Activated CD8-positive, alpha-beta memory T cell treated with anti-CD3 and anti-CD28 coated beads, Interleukin-2, amount 50 U/mL, for 1 hour (primary cell): ENCODE measurements around the gene NFIB.

Source experiments
- DNase-seq: peaks from one replicate; pipeline ENCODE4 v3.0.0-alpha.2; 2020; ENCODE audit errors: extremely low read depth

Gene NFIB

DNA sequence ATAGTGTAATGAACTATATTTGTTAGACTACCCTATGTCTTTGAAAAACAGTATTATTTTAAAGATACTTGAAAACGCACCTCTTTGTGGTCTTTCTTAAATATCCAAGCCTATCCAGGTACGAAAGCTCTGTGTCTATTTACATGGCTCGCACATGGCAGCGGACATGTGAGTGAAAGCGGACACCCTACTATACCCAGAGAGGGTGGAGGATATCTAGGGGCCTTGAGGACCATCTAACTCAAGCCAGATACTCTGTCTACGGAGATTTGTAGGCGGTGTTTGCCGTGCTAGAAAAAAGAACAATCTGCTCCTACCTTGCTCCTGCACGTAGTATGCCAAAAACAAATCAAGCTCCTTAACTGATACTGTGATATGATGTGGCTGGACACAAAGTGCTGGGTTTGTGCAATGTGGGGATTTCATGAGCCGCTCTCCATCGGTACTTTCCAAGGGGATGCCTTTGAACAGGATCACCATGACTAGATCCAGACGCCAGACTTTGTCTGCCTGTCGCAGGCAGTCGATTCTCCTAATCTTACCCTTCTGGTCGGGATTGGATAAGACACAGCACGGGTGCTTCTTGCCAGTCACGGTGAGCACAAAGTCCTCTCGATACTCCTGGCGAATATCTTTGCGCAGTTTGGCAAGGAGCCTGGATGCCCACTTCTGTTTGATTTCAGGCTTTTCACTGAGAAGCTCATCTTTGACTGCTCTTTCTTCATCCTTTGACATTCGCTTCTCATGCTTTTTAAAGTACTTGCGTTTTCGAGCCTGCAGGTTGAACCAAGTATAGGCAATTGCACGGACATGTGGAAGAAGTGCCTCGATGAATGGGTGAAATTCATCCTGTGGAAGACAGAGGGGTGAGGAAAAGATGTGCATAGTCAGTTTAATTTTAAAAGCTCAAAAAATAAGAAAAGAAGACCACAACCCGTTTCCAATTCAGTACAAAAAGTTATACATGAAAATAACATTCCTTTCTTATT, 7.0 kb downstream of the NFIB start:
- DNase-seq, result no peak

- DNase-seq, result no peak
Observed at GRCh38 chr9:14306188-14306587, 7.8 kb downstream of the NFIB start.

- DNase-seq, result no peak
Observed at GRCh38 chr9:14304259-14304658, 9.7 kb downstream of the NFIB start.

DNA sequence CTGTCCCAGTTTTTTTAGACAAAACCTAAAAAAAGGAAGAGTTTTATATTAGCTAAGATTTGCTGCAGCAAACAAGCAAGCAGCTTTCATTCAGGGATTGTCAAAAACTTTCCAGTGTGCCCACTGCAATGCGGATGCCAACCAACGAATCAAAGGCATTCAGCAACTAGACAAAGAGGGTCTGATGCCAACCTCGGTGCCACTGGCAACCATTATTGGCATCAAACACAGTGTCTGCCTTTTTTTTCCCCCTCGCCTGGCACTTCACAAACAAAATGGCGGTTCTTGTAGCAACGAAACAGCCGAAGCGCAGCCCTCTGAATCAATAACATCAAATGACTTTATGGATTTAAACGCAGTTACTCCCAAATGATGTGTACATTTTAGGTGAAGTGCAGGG, 10.4 kb downstream of the NFIB start:
- no peak for DNase-seq

DNA sequence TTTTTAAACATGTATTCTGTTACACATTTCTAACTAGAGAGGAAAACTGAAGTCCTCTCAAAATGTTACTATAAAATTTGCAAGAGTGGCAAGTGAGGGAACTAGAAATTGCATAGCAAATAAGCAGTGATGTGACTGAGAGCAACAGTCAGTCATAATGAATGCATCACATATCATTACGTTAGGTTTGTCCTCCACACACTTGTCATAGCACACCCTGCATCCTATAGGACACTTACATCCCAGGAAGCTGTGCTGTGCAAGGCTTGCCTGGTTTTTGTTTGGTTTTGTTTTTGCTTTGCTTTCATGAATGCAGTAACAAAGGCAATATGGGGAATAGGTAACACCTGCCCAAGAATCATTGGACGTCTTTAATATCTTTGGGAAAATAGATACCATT, 10.8 kb downstream of the NFIB start:
- no peak for DNase-seq

DNA sequence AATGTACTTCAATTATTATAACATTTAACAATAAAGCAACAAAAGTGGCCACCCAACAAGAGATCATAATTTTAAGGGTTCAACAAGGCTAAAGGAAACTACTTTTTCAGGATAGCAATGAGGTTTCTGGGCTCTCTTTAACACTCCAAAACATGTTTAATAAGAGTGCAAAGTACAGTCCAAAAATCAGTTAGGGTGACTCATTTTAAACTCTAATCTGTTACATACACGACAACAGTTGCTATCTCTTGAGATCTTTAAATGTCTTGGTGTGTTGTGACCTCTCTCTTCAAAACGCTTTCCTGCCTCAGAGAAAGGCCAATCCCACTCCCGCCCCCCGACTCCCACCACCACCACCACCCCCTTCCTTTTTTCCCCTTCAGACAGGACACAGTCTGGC, 11.5 kb downstream of the NFIB start:
- DNase-seq, result no peak

- DNase-seq, result no peak
Observed at GRCh38 chr9:14301583-14302021, 12.3 kb downstream of the NFIB start.

DNA sequence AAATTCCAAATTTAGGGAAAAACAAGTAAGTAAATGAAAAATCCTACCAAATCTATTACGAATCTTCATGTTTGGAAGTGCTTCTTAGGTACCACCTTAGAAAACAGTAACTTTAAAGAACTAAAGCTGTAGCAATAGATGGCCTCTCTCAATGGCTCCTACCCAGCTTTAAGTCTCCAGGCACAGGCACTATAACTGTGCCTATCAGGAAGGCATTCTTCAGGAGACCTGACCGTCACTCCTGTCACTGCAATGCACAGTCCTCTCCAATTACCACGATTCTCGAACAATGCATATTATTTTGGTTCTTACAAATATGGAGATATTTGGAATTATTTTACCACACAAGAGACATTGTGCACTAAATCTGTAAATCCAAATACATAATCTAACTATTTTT, 12.9 kb downstream of the NFIB start:
- no peak for DNase-seq

GRCh38 chr9:14300588-14300987, 13.4 kb downstream of the NFIB start:
- no peak for DNase-seq

GRCh38 chr9:14300040-14300439, 13.9 kb downstream of the NFIB start:
- no peak for DNase-seq

DNA sequence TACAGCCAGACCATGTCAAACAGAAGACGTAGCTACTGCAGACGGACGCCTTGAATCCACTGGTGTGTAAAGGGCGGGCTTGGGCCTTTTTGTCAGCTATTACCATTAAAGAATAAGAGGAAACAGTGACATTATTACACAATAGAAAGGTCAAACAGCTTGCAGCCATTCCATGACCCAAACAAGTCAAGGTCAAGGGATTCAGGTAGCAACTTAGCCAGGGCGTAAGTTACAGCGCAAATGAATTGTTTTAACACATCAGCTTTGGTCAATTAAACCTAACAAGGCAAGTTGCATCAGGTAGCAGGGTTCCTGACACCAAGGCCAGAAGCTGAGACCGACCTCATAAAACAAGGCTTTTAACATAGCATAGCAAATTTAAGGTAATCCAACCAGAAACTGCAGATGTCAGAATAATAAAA, 15.3 kb downstream of the NFIB start:
- no peak for DNase-seq

DNA sequence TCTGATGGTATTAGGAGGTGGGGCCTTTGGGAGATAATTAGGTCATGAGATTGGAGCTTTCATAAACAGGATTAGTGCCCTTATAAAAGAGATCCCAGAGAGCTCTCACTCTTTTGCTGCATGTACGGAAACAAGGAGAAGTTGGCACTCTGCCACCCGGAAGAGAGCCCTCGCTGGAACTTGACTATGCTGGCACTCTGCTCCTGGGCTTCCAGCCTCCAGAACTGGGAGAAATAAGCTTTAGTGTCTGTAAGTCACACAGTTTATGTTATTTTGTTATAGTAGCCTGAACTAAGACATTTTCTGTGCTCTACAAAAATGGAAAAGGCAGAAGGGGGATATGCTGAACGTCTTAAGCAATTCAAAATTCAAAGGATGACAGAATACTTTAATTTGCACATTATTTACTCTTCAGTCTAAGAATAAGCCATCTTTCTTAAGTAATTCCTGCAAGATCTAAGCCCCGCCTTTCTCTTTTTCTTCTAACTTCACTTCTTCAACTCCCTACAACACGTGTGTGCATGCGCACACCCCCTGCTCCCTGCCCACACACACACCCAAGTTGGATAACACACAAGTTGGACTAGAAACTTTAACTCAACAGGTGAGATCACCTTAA, 17.3 kb downstream of the NFIB start:
- no peak for DNase-seq

DNA sequence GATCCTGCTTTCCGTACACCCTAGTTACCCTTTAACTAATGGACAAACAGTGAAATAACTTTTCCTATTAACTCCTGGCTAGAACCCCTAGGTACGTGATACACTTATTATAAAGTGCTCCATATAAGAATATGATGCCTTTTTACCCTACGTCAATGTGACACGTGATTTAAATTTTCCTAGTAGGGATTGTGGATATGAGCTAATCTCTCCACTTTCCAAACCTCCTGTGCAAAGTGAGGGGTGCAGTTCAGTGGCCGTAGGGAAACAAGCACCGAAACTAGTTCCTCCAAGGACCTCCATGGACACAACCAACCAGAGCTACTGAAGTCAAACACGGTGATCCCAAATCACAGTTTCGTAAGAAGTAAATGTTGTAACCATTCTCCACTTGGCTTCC, 19.3 kb downstream of the NFIB start:
- DNase-seq, result no peak

GRCh38 chr9:14293801-14294200, 20.1 kb downstream of the NFIB start:
- no peak for DNase-seq

DNA sequence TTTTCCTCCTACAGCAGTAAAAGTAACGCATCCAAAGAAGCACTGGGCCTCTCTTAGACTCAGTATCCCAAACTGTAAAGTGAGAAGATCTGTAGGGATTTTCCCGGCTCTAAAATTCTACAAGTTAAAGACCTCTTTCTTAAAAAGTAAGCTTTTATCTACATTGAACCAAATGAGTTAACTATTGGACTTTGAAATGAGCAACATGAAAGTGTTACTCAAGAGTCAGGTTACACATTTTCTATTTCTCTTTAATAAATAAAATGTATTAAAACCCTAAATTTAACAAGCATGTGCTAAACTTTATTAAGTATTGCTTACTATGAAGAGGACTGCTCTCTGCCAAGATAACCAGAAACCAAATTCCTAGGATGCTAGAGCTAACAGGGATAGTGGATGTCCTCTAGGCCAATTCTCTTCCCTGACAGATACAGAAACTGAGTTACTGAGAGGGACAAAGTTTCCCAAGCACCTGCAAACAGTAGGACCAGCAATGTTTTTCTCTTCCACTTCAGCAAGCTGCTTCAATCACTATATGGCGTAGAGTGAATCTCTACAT, 21.7 kb downstream of the NFIB start:
- DNase-seq, result no peak

DNA sequence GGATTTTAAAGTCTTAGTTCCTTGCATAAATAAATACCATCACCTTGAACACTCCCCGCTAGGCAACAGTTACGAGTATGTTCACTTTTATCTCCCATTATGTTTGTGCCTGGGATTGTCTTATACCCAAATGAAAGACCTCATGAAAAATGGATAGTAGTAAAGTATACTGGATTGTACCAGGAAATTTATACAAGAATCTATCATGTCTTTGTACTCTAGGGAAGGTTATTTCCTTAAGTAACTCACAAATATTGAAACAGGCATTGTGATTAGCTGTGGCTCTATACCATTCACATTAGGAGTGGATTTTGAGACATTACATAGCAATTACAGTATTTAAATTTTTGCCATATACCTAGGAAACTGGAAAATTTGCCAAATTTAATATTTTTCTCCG, 24.0 kb downstream of the NFIB start:
- no peak for DNase-seq

DNA sequence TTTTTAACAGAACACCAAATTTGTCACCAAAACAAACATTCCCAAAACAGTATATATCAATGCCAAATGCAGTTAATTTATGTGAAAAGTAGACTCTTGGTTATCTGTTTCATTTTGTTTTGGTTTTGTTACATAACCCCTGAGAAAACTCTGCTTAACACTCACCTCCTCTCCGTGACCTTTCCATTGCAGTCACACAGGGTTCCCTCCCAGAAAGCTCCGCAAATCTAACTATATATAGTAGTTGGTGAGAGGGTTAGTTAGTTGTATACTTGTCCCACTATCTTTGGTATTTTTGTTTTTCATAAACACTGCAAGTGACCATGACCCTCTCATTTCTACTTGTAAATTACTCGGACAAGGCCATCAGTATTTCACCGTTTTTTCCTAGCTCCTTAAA, 25.5 kb downstream of the NFIB start:
- DNase-seq, result no peak

- DNase-seq, result no peak
Observed at GRCh38 chr9:14286121-14286520, 27.8 kb downstream of the NFIB start.

DNA sequence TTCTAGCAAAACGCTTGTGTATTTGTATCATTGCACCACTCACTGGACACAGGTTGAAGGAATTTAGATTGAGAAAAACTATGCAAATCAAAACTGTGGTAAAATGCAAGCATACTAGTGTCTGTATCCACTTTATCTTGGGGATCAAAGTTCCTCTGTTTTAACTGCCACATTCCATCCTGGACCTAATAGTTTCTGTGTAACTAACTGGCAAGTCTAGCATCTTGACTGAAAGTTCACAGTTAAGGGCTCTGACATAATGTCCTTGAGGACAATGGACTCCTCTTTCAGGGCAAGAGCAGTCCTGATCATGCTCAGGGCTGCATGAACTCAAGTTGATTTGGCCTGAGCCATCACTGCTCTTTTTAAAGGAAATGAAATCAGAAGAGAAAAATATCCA, 30.7 kb downstream of the NFIB start:
- DNase-seq, result no peak

DNA sequence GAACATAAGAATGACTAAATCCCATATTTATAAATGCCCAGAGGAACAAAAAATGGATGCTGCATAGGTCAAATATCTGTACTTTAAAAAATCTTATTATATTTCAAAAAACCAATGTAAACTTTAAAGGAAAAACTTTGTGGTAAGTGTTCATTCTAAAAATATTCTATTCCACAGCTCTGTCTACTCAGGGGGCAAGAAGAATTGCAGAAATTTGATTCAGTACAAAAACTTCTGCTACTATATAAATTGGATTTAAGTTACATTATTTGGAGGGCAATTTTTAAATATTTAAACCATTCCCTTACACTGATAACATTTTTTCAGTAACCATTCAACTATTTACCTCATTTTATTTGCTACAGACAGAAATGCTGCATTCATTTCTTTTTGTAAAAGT, 32.1 kb downstream of the NFIB start:
- DNase-seq, result no peak

DNA sequence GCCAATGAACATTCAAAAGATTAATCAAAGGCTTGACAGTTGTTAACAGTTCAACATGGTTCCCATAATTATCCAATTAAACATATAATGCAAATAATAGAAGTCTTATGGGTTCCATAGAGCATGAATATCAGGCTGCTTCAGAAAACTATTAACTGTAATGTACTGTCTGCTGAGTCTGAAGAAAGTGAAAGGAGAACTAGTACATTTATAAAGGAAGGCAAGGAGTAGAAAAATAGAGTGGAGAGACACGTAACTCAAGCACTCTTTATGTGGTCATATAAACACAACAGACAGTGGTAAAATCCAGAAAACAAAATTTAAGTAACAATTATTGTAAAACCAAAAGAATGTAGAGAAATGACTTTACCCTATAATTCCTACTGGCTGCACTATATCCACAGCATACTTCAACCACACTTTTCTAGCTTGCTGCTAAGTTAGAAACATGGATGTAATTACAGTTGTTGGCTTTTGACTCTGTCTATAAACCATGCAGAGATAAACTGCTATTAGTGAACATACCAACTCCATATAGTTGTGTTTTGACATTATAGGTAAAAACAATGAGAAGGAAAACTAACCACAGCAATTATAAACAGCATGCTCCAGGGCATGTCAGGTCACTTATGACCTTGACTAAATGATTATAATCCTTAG, 32.7 kb downstream of the NFIB start:
- DNase-seq, result no peak

- no peak for DNase-seq
Observed at GRCh38 chr9:14279671-14280070, 34.3 kb downstream of the NFIB start.
